A172 (cell line): Measurements from ENCODE around the gene OTOA. TPM values are rescaled to one million over a fixed set of nuclear protein-coding genes. Genes with fewer than 3 reads are reported as not detected.
"Not testable (repeated sequence)": the region's sequence is repeated elsewhere in the genome, so short reads cannot be mapped to it uniquely, and the experiment has no call there.

Source experiments
- DNase-seq: peaks from one replicate; pipeline ENCODE4 v3.0.0-alpha.2; 2015; ENCODE audit warnings: low spot score
- total RNA-seq: library from RNA; depleted of rRNA; stranded (reverse); fragments of >200 nt; shearing (Covaris generic); gene quantifications from 2 replicates; pipeline ENCODE4 v1.2.3, GENCODE V29; 2014

Gene OTOA
- total RNA-seq, 1 experiment from 2014 or later = 0.09 TPM

- no peak for DNase-seq
Measured at GRCh38 chr16:21722771-21723455, 59.1 kb downstream of the OTOA start.

GRCh38 chr16:21723532-21723931 lies 59.8 kb downstream of the OTOA start:
- DNase-seq = no peak

- DNase-seq = no peak
Measured at GRCh38 chr16:21727344-21727743, 63.6 kb downstream of the OTOA start.

- not testable (repeated sequence) for DNase-seq
Measured at GRCh38 chr16:21731233-21731632, 67.5 kb downstream of the OTOA start.

GRCh38 chr16:21740637-21741036 lies 76.9 kb downstream of the OTOA start:
- not testable (repeated sequence) for DNase-seq

GRCh38 chr16:21756192-21757079 lies 92.7 kb downstream of the OTOA start:
- DNase-seq = not testable (repeated sequence)

GRCh38 chr16:21757080-21757671 lies 93.4 kb downstream of the OTOA start:
- DNase-seq = not testable (repeated sequence)

- DNase-seq = not testable (repeated sequence)
Measured at GRCh38 chr16:21768280-21768679, 104.5 kb downstream of the OTOA start.

- not testable (repeated sequence) for DNase-seq
Measured at GRCh38 chr16:21768810-21769209, 105.0 kb downstream of the OTOA start.

GRCh38 chr16:21769284-21769683 lies 105.5 kb downstream of the OTOA start:
- DNase-seq = peak; percentile 92

- not testable (repeated sequence) for DNase-seq
Measured at GRCh38 chr16:21770584-21770983, 106.8 kb downstream of the OTOA start.

GRCh38 chr16:21772547-21773206 lies 108.9 kb downstream of the OTOA start:
- DNase-seq = not testable (repeated sequence)

- not testable (repeated sequence) for DNase-seq
Measured at GRCh38 chr16:21773207-21773553, 109.4 kb downstream of the OTOA start.

GRCh38 chr16:21780525-21780924 lies 116.8 kb downstream of the OTOA start:
- DNase-seq = not testable (repeated sequence)

GRCh38 chr16:21790506-21790905 lies 126.7 kb downstream of the OTOA start:
- DNase-seq = not testable (repeated sequence)

GRCh38 chr16:21793310-21793709 lies 129.5 kb downstream of the OTOA start:
- DNase-seq = not testable (repeated sequence)

- not testable (repeated sequence) for DNase-seq
Measured at GRCh38 chr16:21798601-21799000, 134.8 kb downstream of the OTOA start.

- peak; percentile 60 for DNase-seq
Measured at GRCh38 chr16:21801538-21802374, 138.0 kb downstream of the OTOA start.

GRCh38 chr16:21802375-21802663 lies 138.6 kb downstream of the OTOA start:
- not testable (repeated sequence) for DNase-seq
